Natural killer cell (primary cell): ENCODE measurements around the gene LSM3. TPM values are rescaled to one million over a fixed set of nuclear protein-coding genes. Genes with fewer than 3 reads are reported as not detected.

Experiments
- ATAC-seq, 3 donors: fragments of 150-1000 bp in 2 of 3; fragments of 200-7000 bp in 1 of 3; cut with Tn5 transposase; 1 replicate in 1 of 3; 2 replicates in 2 of 3; pipeline ENCODE4 v1.10.0; 2021; ENCODE audit warnings: mild to moderate bottlenecking in 2 of 3, moderate library complexity in 2 of 3
- DNase-seq, 2 donors: peaks; one replicate each; pipeline versions ENCODE4 v3.0.0 to v3.0.0-alpha.2; 2013 to 2021; ENCODE audit warnings: mixed read lengths in 1 of 2
- H3K27ac ChIP-seq: one replicate; pipeline ENCODE4 v1.5.1; 2013; ENCODE audit warnings: mild to moderate bottlenecking, low read length
- H3K27me3 ChIP-seq: one replicate; pipeline ENCODE4 v1.6.1; 2013; ENCODE audit warnings: low read length; ENCODE audit not compliant: control insufficient read depth, insufficient read depth
- H3K36me3 ChIP-seq: one replicate; pipeline ENCODE4 v1.6.1; 2013; ENCODE audit warnings: low read length; ENCODE audit not compliant: control insufficient read depth, insufficient read depth
- H3K4me1 ChIP-seq: one replicate; pipeline ENCODE4 v1.6.1; 2013; ENCODE audit warnings: low read length; ENCODE audit not compliant: control insufficient read depth, insufficient read depth
- H3K4me3 ChIP-seq: one replicate; pipeline ENCODE4 v1.5.1; 2013; ENCODE audit warnings: low read length
- H3K9me3 ChIP-seq: one replicate; pipeline ENCODE4 v1.6.1; 2013; ENCODE audit warnings: low read length; ENCODE audit not compliant: control insufficient read depth, insufficient read depth
- H3K27ac Mint-ChIP-seq, 2 donors: one replicate each; pipeline ENCODE4 v1.8.0; 2022; ENCODE audit warnings: mild to moderate bottlenecking in 2 of 2, mixed read lengths in 2 of 2, moderate library complexity in 1 of 2
- H3K27me3 Mint-ChIP-seq, 2 donors: one replicate each; pipeline ENCODE4 v1.8.0; 2022; ENCODE audit warnings: low read depth in 2 of 2, mixed read lengths in 2 of 2
- H3K36me3 Mint-ChIP-seq: one replicate; pipeline ENCODE4 v1.8.0; 2022; ENCODE audit warnings: mixed read lengths
- H3K4me1 Mint-ChIP-seq, 2 donors: one replicate each; pipeline ENCODE4 v1.8.0; 2022; ENCODE audit warnings: mixed read lengths in 2 of 2
- H3K4me3 Mint-ChIP-seq: one replicate; pipeline ENCODE4 v1.8.0; 2022; ENCODE audit warnings: mild to moderate bottlenecking, moderate library complexity, mixed read lengths
- H3K9me3 Mint-ChIP-seq, 2 donors: one replicate each; pipeline ENCODE4 v1.8.0; 2022; ENCODE audit warnings: mixed read lengths in 2 of 2
- CTCF ChIP-seq: fragments of 200-600 bp; IDR thresholded peaks from one replicate; pipeline ENCODE4 v1.8.0; 2022; ENCODE audit warnings: antibody characterized with exemption
- WGBS: methylation state at CpG from one replicate; pipeline ENCODE4 v1.1.7; 2013; ENCODE audit warnings: missing lambda C conversion rate; ENCODE audit not compliant: insufficient coverage; 5-methylcytosine and 5-hydroxymethylcytosine counted together
- intact Hi-C: fragments of 100-400 bp; cut with micrococcal nuclease; formaldehyde crosslinking; loops from one replicate; pipeline ENCODE4 v1.14.2; 2022
- total RNA-seq, 4 donors: library from RNA; stranded (reverse); fragments of 120-200 nt in 1 of 4; gene quantifications; one replicate each; pipeline versions ENCODE4 v1.2.3 to v1.2.4, GENCODE V29; 2013 to 2022

The LSM3 gene
- total RNA-seq, 3 donors from 2014 or later (not counting 1 experiment from before 2014, with no cell fraction given): 7.6 to 9.1 (median 8.9) TPM

DNA sequence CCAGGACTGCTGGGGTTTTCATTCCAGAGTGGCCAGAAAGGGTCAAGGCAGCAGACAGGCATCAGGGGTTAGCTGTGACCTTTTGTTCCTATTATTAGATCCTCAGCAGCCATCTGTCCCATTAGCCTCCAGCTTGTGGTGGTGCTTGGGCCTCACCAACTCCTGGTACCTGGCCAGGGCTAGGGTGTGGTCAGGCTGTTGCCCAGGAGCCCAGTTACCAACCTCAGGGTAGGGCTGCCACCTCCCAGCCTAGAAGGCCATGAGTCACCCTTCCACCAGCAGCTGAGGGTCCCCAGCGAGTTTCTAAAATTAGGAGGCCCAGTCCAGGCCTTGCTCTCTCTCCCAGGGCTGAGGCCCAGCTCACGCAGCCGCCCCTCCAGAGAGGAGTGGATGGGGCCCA is 41.6 kb upstream of the LSM3 start:
- H3K4me1 Mint-ChIP-seq: peaks cover 15 to 16% of the 10 kb centered on the region in 2 donors
- intact Hi-C loops: no loop called here
- DNase-seq: no peak
- H3K4me3 Mint-ChIP-seq: no peak overlapping the region
- WGBS: 96% methylated on average over 3 of the region's 3 CpGs
- no peaks in the 10 kb centered on the region for H3K27me3 Mint-ChIP-seq
- Histone ChIP-seq H3K4me3 (no peak overlapping the region), H3K9me3 (no peaks in the 10 kb centered on the region), H3K27ac (no peak overlapping the region), H3K4me1 (peaks cover 17% of the 10 kb centered on the region), H3K36me3 (peaks cover 65% of the 10 kb centered on the region), H3K27me3 (no peaks in the 10 kb centered on the region)
- TF ChIP-seq CTCF: no peak
- H3K36me3 Mint-ChIP-seq: peaks cover 8% of the 10 kb centered on the region
- H3K27ac Mint-ChIP-seq: no peak overlapping the region
- no peak for ATAC-seq
- no peaks in the 10 kb centered on the region for H3K9me3 Mint-ChIP-seq

DNA sequence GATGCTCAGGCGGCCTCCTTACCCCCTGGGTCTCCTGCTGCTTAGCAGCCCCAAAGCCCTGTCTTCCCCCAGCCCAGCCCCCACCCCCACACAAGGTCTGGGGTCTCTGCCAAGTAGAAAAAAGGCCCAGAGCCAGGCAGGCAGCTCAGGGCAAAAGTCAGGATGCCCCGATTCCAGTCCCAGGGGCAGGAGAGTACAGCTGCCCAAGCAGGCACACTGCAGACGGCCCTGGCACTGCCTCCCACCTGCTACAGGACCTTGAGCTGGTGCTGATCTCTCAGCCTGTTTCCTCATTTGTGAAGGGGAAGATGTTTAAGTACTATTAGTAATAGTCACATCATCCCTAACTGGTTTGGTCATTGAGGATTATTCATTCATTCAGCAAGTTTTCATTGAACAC is 41.2 kb upstream of the LSM3 start:
- Mint-ChIP-seq H3K9me3 (no peaks in the 10 kb centered on the region), H3K4me1 (peaks cover 20% of the 10 kb centered on the region in 2 donors), H3K4me3 (no peak overlapping the region), H3K27ac (peak overlapping the region in 1 of 2 donors; percentile 69), H3K27me3 (no peaks in the 10 kb centered on the region), H3K36me3 (peaks cover 8% of the 10 kb centered on the region)
- DNase-seq (no peak), ATAC-seq (no peak)
- WGBS: 84% methylated on average over 3 of the region's 3 CpGs
- H3K36me3 ChIP-seq: peaks cover 61% of the 10 kb centered on the region
- peaks cover 20% of the 10 kb centered on the region for H3K4me1 ChIP-seq
- no peak for TF ChIP-seq CTCF
- no peaks in the 10 kb centered on the region for H3K27me3 ChIP-seq
- intact Hi-C loops: no loop called here
- H3K4me3 ChIP-seq: no peak overlapping the region
- H3K9me3 ChIP-seq: no peaks in the 10 kb centered on the region
- no peak overlapping the region for H3K27ac ChIP-seq

GRCh38 chr3:14138109-14138877 is 40.3 kb upstream of the LSM3 start:
- no peak for DNase-seq
- H3K36me3 Mint-ChIP-seq: peaks cover 8% of the 10 kb centered on the region
- H3K27me3 Mint-ChIP-seq: no peaks in the 10 kb centered on the region

More at GRCh38 chr3:14138109-14138877, 40.3 kb upstream of the LSM3 start:
- Histone ChIP-seq H3K4me3 (no peak overlapping the region), H3K36me3 (peaks cover 52% of the 10 kb centered on the region), H3K4me1 (peaks cover 26% of the 10 kb centered on the region), H3K27ac (no peak overlapping the region), H3K9me3 (no peaks in the 10 kb centered on the region), H3K27me3 (no peaks in the 10 kb centered on the region)
- WGBS: 98% methylated on average over 16 of the region's 16 CpGs
- Mint-ChIP-seq H3K9me3 (no peaks in the 10 kb centered on the region), H3K4me1 (peaks cover 27 to 28% of the 10 kb centered on the region in 2 donors), H3K4me3 (no peak overlapping the region), H3K27ac (peak overlapping the region; percentile 69 to 95)
- no peak for TF ChIP-seq CTCF
- intact Hi-C loops: no loop called here
- ATAC-seq: no peak
